Measurements from ENCODE around the gene ESAM. TPM values are rescaled to one million over a fixed set of nuclear protein-coding genes. Genes with fewer than 3 reads are reported as not detected.

Gene ESAM
- total RNA-seq, 5 donors from 2014 or later (not counting 1 experiment from before 2014, with no cell fraction given): 1.2 to 3.5 (median 2.5) TPM

DNA sequence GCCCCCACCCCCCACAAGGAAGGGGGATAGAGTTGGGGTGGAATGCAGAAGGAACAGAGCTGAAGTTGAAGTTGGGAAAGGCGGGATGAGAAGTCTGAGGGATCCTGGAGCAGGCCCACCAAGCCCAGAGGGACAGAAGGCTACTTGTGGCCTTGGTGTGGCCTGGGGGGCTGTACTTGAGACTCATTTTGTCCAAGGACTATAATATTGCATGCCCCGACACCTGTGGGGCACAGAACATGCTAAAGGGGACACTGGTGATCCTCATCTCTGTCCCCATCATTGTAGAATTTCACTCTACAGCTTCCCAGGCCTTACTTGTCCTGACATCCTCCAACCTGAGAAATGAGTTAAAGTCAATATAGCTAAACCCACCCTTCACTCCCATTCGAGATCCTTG, 1.3 kb downstream of the ESAM start:
- POLR2A ChIA-PET: no interaction called here
- WGBS (ENCODE audit: insufficient coverage): 93% methylated on average over 2 of the region's 3 CpGs
- peaks cover 0 to 69% of the 10 kb centered on the region in 2 experiments for H3K27me3 ChIP-seq (replicated peaks in 1 of 2; ENCODE audit: control insufficient read depth in 2 of 2, extremely low read depth in 1 of 2, insufficient read depth in 2 of 2, low read length in 1 of 2)
- peaks cover 29 to 55% of the 10 kb centered on the region in 2 donors for H3K27me3 Mint-ChIP-seq
- no peaks in the 10 kb centered on the region for H3K9me3 ChIP-seq
- peaks cover 26 to 48% (median 27%) of the 10 kb centered on the region in 3 donors for H3K4me1 Mint-ChIP-seq
- ATAC-seq (replicated peaks in 1 of 4) (no peak), DNase-seq (no peak)
- CTCF ChIA-PET: interaction anchor here (0.6 to 4.6 kb wide), 5 partner anchors 13 to 116 kb away, joined by 3 to 45 read pairs (median 3); no protein-coding TSS in a partner anchor
- peak overlapping the region in 1 of 2 donors; percentile 36 for H3K27ac Mint-ChIP-seq
- no peaks in the 10 kb centered on the region for H3K9me3 Mint-ChIP-seq
- peak overlapping the region; percentile 25 to 74 (median 34) for H3K4me3 Mint-ChIP-seq
- no peak overlapping the region for H3K4me3 ChIP-seq (ENCODE audit: control insufficient read depth in 1 of 2, extremely low read depth in 1 of 2, low read length in 1 of 2)
- no peak overlapping the region for H3K27ac ChIP-seq (ENCODE audit: low read length)
- peaks cover 19 to 55% of the 10 kb centered on the region in 2 experiments for H3K4me1 ChIP-seq (ENCODE audit: control insufficient read depth in 1 of 2, extremely low read depth in 1 of 2, insufficient read depth in 2 of 2, low read length in 2 of 2)
- no peaks in the 10 kb centered on the region for H3K36me3 ChIP-seq (ENCODE audit: control insufficient read depth in 2 of 2, extremely low read depth in 1 of 2, insufficient read depth in 1 of 2, low read length in 1 of 2)
- H3K36me3 Mint-ChIP-seq: no peaks in the 10 kb centered on the region

DNA sequence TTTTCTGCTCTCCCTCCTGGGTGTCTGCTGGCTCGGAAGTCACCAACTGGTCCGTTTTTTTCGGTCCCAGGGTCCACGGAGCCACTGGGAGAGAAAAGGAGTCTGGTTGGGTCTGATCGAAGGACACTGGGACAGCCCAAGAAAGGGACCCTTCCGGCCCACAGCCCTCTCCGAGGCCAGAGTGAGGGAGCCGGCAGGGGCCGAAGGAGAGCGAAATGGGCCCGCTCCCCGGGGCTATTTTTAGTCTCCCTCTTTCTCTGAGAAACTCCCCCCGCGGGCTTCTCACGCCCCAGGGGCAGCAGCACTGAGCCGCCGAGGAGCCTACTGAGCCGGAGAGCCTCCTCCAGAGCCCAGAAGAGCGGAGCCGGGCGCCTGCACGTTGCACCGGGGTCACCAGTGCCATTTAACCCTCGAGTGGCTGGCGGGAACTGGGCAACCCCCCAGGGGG, 1.9 kb downstream of the ESAM start:
- no peaks in the 10 kb centered on the region for H3K9me3 ChIP-seq
- no peaks in the 10 kb centered on the region for H3K36me3 ChIP-seq (ENCODE audit: control insufficient read depth in 2 of 2, extremely low read depth in 1 of 2, insufficient read depth in 1 of 2, low read length in 1 of 2)
- ChIA-PET POLR2A (no interaction called here), CTCF (interaction anchor here in 1 of 2 donors (0.6 kb wide), 1 partner anchor 116 kb away, joined by 3 read pairs; no protein-coding TSS in a partner anchor)
- Mint-ChIP-seq H3K36me3 (no peaks in the 10 kb centered on the region), H3K4me3 (peak overlapping the region; percentile 22 to 74 (median 25)), H3K9me3 (no peaks in the 10 kb centered on the region), H3K27ac (no peak overlapping the region), H3K4me1 (peaks cover 26 to 48% (median 27%) of the 10 kb centered on the region in 3 donors), H3K27me3 (peaks cover 29 to 55% of the 10 kb centered on the region in 2 donors)
- 38% methylated on average over 24 of the region's 25 CpGs for WGBS (ENCODE audit: insufficient coverage)
- H3K4me3 ChIP-seq (ENCODE audit: control insufficient read depth in 1 of 2, extremely low read depth in 1 of 2, low read length in 1 of 2): no peak overlapping the region
- H3K4me1 ChIP-seq (ENCODE audit: control insufficient read depth in 1 of 2, extremely low read depth in 1 of 2, insufficient read depth in 2 of 2, low read length in 2 of 2): peaks cover 19 to 55% of the 10 kb centered on the region in 2 experiments
- H3K27ac ChIP-seq (ENCODE audit: low read length): no peak overlapping the region
- peaks cover 0 to 69% of the 10 kb centered on the region in 2 experiments for H3K27me3 ChIP-seq (replicated peaks in 1 of 2; ENCODE audit: control insufficient read depth in 2 of 2, extremely low read depth in 1 of 2, insufficient read depth in 2 of 2, low read length in 1 of 2)
- DNase-seq: no peak
- no peak for ATAC-seq (replicated peaks in 1 of 4)

DNA sequence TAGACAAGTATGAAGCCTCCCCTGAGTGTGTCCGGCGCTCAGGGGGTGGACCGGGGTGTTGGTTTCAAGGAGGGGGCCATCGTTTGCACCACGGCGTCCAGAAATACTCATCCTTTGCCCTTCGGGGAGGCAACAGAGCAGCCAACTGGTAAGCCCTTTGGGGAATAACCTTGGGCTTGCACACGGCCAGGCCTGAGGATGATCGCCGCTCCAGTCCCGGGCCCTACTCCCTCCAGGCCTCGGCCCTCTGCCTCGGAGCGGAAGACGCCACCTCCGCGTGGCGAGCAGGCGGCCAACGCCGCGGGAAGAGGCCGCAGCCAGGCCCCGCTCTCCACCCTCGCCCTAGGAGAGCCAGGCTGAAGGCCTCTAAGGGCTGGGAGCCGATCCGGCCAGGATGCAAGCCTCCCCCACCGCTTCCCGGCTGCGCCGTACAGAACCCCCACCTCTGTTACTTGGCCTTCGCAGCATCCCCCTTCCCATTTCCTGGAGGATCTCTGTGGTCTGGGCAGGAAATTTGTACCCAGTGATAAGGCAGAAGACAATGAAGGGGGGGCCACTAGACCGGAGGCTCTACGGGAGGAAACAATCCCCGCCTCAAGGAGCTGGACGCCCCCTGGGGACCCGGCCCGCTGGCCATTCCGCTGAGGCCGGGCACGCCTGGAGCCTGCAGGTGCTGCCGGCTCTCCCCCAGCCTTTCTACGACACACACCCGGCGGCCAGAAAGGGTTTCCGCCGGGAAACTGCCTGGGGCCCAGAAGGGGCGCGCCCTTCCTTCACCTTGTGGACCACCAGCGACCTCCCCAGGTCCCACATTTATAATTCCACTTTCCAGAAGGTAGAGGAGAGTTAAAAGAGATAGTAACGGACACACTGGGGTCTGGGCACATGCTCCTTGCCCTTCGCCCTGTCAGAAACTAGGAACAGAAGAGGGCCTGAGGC, 2.6 kb downstream of the ESAM start:
- peaks cover 19 to 55% of the 10 kb centered on the region in 2 experiments for H3K4me1 ChIP-seq (ENCODE audit: control insufficient read depth in 1 of 2, extremely low read depth in 1 of 2, insufficient read depth in 2 of 2, low read length in 2 of 2)
- H3K27ac Mint-ChIP-seq: no peak overlapping the region
- H3K27me3 Mint-ChIP-seq: peaks cover 29 to 55% of the 10 kb centered on the region in 2 donors

GRCh38 chr11:124758355-124759265, 3.5 kb downstream of the ESAM start:
- WGBS (ENCODE audit: insufficient coverage): 32% methylated on average over 45 of the region's 53 CpGs
- Mint-ChIP-seq H3K27me3 (peaks cover 29 to 56% of the 10 kb centered on the region in 2 donors), H3K9me3 (no peaks in the 10 kb centered on the region), H3K36me3 (no peaks in the 10 kb centered on the region), H3K27ac (peak overlapping the region in 1 of 2 donors; percentile 77), H3K4me1 (peaks cover 26 to 46% (median 27%) of the 10 kb centered on the region in 3 donors), H3K4me3 (peak overlapping the region; percentile 64 to 74 (median 71))
- peaks cover 0 to 81% of the 10 kb centered on the region in 2 experiments for H3K27me3 ChIP-seq (replicated peaks in 1 of 2; ENCODE audit: control insufficient read depth in 2 of 2, extremely low read depth in 1 of 2, insufficient read depth in 2 of 2, low read length in 1 of 2)
- H3K36me3 ChIP-seq (ENCODE audit: control insufficient read depth in 2 of 2, extremely low read depth in 1 of 2, insufficient read depth in 1 of 2, low read length in 1 of 2): no peaks in the 10 kb centered on the region
- no peaks in the 10 kb centered on the region for H3K9me3 ChIP-seq
- ChIA-PET CTCF (interaction anchor here (0.5 to 2.1 kb wide), 5 partner anchors 12 to 134 kb away, joined by 3 to 13 read pairs (median 4); no protein-coding TSS in a partner anchor), POLR2A (interaction anchor here in 1 of 2 donors (0.6 kb wide), 1 partner anchor 78 kb away, joined by 3 read pairs; no protein-coding TSS in a partner anchor)
- peaks cover 19 to 55% of the 10 kb centered on the region in 2 experiments for H3K4me1 ChIP-seq (ENCODE audit: control insufficient read depth in 1 of 2, extremely low read depth in 1 of 2, insufficient read depth in 2 of 2, low read length in 2 of 2)
- no peak overlapping the region for H3K27ac ChIP-seq (ENCODE audit: low read length)
- peak overlapping the region; percentile 9 to 67 for H3K4me3 ChIP-seq (ENCODE audit: control insufficient read depth in 1 of 2, extremely low read depth in 1 of 2, low read length in 1 of 2)
- peak in 34 of 35 experiments; percentile 42 to 76 (median 58) for DNase-seq
- peak; percentile 63 to 69 (median 66) for ATAC-seq (replicated peaks in 1 of 4)

More for the DNA sequence above, 2.6 kb downstream of the ESAM start:
- DNase-seq (peak in 1 of 35 experiments; percentile 12), ATAC-seq (replicated peaks in 1 of 4) (no peak)
- Mint-ChIP-seq H3K36me3 (no peaks in the 10 kb centered on the region), H3K4me1 (peaks cover 26 to 48% (median 27%) of the 10 kb centered on the region in 3 donors), H3K4me3 (peak overlapping the region; percentile 22 to 74 (median 34)), H3K9me3 (no peaks in the 10 kb centered on the region)
- Histone ChIP-seq H3K27ac (ENCODE audit: low read length) (no peak overlapping the region), H3K9me3 (no peaks in the 10 kb centered on the region), H3K36me3 (ENCODE audit: control insufficient read depth in 2 of 2, extremely low read depth in 1 of 2, insufficient read depth in 1 of 2, low read length in 1 of 2) (no peaks in the 10 kb centered on the region), H3K27me3 (replicated peaks in 1 of 2; ENCODE audit: control insufficient read depth in 2 of 2, extremely low read depth in 1 of 2, insufficient read depth in 2 of 2, low read length in 1 of 2) (peaks cover 0 to 72% of the 10 kb centered on the region in 2 experiments), H3K4me3 (ENCODE audit: control insufficient read depth in 1 of 2, extremely low read depth in 1 of 2, low read length in 1 of 2) (peak overlapping the region in 1 of 2 donors; percentile 67)
- POLR2A ChIA-PET: interaction anchor here in 1 of 2 donors (0.6 kb wide), 1 partner anchor 77 kb away, joined by 3 read pairs; no protein-coding TSS in a partner anchor
- CTCF ChIA-PET: interaction anchor here (1.4 to 2.1 kb wide), 4 partner anchors 13 to 90 kb away, joined by 4 to 13 read pairs (median 4); no protein-coding TSS in a partner anchor
- 34% methylated on average over 29 of the region's 52 CpGs for WGBS (ENCODE audit: insufficient coverage)

DNA sequence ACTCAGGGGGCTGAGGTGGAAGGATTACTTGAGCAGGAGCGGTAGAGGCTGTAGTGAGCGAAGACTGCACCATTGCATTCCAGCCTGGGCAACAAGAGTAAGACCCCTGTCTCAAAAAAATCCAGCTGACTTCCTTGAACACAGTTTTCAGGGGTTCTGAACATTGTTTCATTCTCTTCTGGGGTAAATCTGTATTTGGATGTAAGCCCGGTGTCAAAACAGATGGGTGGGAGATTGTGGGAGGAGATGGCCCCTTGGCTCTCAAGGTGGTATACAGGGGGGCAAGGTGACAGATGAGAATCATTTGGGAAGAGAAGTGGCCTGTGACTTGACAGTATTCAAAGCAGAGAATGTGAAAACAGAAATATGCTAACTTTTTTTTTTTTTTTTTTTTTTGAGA, 4.8 kb downstream of the ESAM start:
- Histone ChIP-seq H3K27me3 (replicated peaks in 1 of 2; ENCODE audit: control insufficient read depth in 2 of 2, extremely low read depth in 1 of 2, insufficient read depth in 2 of 2, low read length in 1 of 2) (peaks cover 0 to 78% of the 10 kb centered on the region in 2 experiments), H3K4me3 (ENCODE audit: control insufficient read depth in 1 of 2, extremely low read depth in 1 of 2, low read length in 1 of 2) (no peak overlapping the region), H3K27ac (ENCODE audit: low read length) (no peak overlapping the region), H3K9me3 (no peaks in the 10 kb centered on the region), H3K36me3 (ENCODE audit: control insufficient read depth in 2 of 2, extremely low read depth in 1 of 2, insufficient read depth in 1 of 2, low read length in 1 of 2) (no peaks in the 10 kb centered on the region), H3K4me1 (ENCODE audit: control insufficient read depth in 1 of 2, extremely low read depth in 1 of 2, insufficient read depth in 2 of 2, low read length in 2 of 2) (peaks cover 17 to 46% of the 10 kb centered on the region in 2 experiments)
- 97% methylated on average over 3 of the region's 3 CpGs for WGBS (ENCODE audit: insufficient coverage)
- no peaks in the 10 kb centered on the region for H3K36me3 Mint-ChIP-seq
- peaks cover 29 to 57% of the 10 kb centered on the region in 2 donors for H3K27me3 Mint-ChIP-seq
- no peaks in the 10 kb centered on the region for H3K9me3 Mint-ChIP-seq
- peak overlapping the region in 1 of 2 donors; percentile 24 for H3K27ac Mint-ChIP-seq
- peaks cover 18 to 44% (median 23%) of the 10 kb centered on the region in 3 donors for H3K4me1 Mint-ChIP-seq
- no peak overlapping the region for H3K4me3 Mint-ChIP-seq
- CTCF ChIA-PET: interaction anchor here (0.7 to 2.1 kb wide), 2 partner anchors 11 to 90 kb away, joined by 6 to 13 read pairs; no protein-coding TSS in a partner anchor
- ATAC-seq (replicated peaks in 1 of 4) (no peak), DNase-seq (no peak)
- POLR2A ChIA-PET: no interaction called here
